GM10248 (cell line): ENCODE measurements around the gene GPBP1.

Experiments
- CTCF ChIA-PET: fragments of 300-600 bp; sonication (Branson Sonifier 250); formaldehyde crosslinking; extraction: SDS; loops from one replicate; lab custom pipeline; 2021; ENCODE audit warnings: antibody characterized with exemption; lab: Yijun Ruan, JAX
- POLR2A ChIA-PET: fragments of 350-650 bp; sonication (Branson Sonifier 250); formaldehyde crosslinking; extraction: SDS; loops from one replicate; lab custom pipeline; 2020; ENCODE audit warnings: antibody characterized with exemption; lab: Yijun Ruan, JAX
- DNase-seq: peaks from one replicate; pipeline ENCODE4 v3.0.0; 2012; ENCODE audit errors: extremely low spot score
- TF ChIP-seq, protein P1 (sequence below): IDR thresholded peaks from 2 replicates; pipeline ENCODE4 v1.5.1; 2012; ENCODE audit warnings: mild to moderate bottlenecking, low read depth; ENCODE audit errors: extremely low read depth, missing control alignments, control extremely low read depth

Gene GPBP1

DNA sequence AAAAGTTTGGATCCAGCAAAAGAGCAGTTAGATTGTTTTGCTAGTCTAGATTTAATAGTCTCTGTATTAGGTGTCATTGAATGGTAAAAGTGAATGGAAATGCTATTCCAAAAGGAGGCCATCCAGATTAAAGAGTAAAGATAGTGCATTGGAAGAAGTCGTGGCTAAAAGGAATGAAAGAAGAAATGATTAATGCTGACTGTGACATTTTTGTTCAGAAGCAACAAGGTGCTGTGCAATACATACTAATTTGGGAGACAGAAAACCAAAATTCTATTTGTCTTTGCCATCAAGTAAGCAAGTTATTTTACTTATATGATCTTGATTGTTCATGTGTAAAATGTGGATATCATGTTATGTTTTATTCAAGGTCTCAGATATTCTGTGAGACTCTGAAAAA is 85.1 kb downstream of the GPBP1 start:
- TF ChIP-seq, protein P1, sequence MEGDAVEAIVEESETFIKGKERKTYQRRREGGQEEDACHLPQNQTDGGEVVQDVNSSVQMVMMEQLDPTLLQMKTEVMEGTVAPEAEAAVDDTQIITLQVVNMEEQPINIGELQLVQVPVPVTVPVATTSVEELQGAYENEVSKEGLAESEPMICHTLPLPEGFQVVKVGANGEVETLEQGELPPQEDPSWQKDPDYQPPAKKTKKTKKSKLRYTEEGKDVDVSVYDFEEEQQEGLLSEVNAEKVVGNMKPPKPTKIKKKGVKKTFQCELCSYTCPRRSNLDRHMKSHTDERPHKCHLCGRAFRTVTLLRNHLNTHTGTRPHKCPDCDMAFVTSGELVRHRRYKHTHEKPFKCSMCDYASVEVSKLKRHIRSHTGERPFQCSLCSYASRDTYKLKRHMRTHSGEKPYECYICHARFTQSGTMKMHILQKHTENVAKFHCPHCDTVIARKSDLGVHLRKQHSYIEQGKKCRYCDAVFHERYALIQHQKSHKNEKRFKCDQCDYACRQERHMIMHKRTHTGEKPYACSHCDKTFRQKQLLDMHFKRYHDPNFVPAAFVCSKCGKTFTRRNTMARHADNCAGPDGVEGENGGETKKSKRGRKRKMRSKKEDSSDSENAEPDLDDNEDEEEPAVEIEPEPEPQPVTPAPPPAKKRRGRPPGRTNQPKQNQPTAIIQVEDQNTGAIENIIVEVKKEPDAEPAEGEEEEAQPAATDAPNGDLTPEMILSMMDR = no peak
- POLR2A ChIA-PET = no interaction called here
- CTCF ChIA-PET = interaction anchor here (0.6 kb wide), 1 partner anchor 12 kb away, joined by 3 read pairs; no protein-coding TSS in a partner anchor
- no peak for DNase-seq

DNA sequence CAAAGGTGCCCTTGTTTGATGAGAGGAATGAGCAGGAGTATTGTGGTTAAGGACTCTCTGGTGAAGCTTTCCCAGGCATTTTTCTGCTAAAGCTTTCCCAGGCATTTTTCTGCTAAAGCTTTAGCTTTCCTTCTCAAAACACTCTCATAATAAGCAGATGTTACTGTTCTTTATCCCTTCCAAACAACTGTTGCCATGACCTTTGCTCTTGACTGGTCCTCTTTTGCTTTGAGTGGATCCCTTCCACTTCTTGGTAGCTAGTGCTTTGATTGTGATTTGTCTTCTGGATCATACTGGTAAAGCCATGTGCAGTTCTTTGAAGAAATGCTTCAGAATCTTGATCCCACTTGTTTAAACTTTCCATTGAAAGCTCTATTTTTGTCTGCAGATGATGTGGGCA is 85.8 kb downstream of the GPBP1 start:
- no peak for DNase-seq
- TF ChIP-seq, protein P1 = no peak
- ChIA-PET CTCF (interaction anchor here (1.9 kb wide), 1 partner anchor 38 kb away, joined by 5 read pairs; no protein-coding TSS in a partner anchor), POLR2A (no interaction called here)

DNA sequence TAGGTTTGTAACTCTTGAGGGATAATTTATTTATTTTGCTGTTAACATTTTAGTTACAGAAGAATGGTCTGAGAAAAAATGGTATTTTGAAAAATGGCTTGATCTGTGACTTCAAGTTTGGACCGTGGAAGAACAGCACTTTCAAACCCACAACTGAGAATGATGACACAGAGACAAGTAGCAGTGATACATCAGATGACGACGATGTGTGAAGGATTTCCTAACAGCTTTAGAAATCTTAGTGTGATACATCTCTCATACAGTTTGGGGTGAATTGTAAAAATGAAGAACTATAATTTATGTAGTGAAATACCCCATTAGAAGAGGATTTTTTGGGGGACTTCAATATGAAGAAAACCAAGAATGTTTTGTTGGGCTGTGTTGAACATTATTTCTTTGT is 88.7 kb downstream of the GPBP1 start:
- TF ChIP-seq, protein P1 = no peak
- no peak for DNase-seq
- CTCF ChIA-PET = no interaction called here
- POLR2A ChIA-PET = no interaction called here

DNA sequence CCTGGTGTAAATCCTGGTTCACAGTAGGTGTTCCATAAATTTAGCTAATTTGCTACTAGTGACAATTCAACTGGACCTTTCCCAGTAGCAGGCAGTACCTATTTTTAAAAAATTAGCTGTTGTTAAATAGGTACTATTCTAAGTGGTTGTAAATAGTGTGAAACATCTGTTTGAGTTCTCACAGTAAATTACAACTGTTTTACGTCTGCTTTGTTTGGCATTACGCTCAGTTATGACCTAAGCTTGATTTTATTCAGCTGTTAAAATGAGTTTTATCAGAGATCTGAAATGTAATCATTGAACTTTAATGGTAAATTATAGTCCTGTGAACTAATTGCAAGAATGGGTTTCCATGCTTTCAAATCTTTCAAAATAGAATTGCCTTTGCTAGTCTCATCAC is 93.9 kb downstream of the GPBP1 start:
- TF ChIP-seq, protein P1 = no peak
- CTCF ChIA-PET = no interaction called here
- POLR2A ChIA-PET = no interaction called here
- no peak for DNase-seq

DNA sequence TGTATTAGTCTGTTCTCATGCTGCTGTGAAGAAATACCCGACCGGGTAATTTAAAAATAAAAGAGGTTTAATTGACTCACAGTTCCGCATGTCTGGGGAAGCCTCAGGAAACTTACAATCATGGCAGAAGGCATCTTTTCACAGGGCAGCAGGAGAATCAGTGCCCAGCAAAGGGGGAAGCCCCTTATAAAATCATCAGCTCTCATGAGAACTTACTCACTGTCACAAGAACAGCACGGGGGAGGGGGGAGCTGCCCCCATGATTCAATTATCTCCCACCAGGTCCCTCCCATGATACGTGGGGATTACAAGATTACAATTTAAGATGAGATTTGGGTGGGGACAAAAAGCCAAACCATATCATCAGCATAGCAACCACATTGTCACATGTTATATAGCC is 102.5 kb downstream of the GPBP1 start:
- POLR2A ChIA-PET = no interaction called here
- CTCF ChIA-PET = interaction anchor here (1.4 kb wide), 1 partner anchor 375 kb away, joined by 4 read pairs; no protein-coding TSS in a partner anchor
- no peak for DNase-seq

DNA sequence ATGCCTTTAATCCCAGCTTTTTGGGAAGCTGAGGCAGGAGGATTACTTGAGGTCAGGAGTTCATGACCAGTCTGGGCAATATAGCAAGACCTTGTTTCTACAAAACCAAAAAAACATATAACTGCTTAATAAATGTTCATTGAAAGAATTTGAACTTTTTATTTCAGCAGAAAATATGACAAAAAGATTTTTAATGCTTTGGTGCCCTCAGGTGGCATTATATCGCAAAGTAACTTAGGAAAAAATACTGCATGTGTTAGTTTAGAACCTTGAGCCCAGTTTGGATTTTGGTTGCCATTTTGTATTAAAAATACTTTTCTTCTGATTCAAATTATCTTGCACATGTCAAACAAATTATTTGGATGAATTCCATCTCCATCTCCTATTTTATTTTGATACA is 103.2 kb downstream of the GPBP1 start:
- TF ChIP-seq, protein P1 = no peak
- ChIA-PET CTCF (interaction anchor here (1.4 kb wide), 1 partner anchor 376 kb away, joined by 4 read pairs; no protein-coding TSS in a partner anchor), POLR2A (no interaction called here)
- DNase-seq = no peak

More for the DNA sequence above, 102.5 kb downstream of the GPBP1 start:
- TF ChIP-seq, protein P1 = no peak
